DMS53 (cell line): ENCODE results near the gene NKAIN2.

Source experiments
- DNase-seq: peaks from one replicate; lab custom pipeline; 2025; lab: John Stamatoyannopoulos, UW

Gene NKAIN2

DNA sequence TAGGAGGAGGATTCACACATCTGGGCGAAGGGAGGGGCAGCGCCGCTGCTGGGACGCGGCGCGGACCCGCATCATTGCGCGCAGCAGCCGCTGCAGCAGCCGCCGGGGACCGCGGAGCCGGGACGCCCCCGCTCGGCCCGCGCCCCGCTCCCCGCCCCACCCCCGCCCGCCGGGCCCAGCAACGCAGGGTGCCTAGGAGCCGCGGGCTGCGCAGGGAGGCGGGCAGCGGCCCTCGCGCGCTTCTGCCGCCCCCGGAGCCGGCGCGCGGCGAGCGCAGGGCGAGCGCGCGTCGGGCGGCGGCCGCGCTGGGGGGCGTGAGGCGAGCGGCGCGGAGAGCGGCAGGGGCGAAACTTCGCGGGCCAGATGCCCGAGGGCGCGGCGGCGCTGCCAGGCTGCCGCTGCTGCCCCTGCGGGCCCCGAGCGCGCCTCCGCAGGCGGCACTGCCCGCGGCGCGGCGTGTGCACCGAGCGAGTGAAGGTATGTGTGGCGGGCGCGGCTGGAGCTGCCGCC is at the start of gene NKAIN2:
TSS of gene NKAIN2 (plus strand) at position 362 of the 510 bp plus-strand sequence.
- DNase-seq: peak; percentile 66

DNA sequence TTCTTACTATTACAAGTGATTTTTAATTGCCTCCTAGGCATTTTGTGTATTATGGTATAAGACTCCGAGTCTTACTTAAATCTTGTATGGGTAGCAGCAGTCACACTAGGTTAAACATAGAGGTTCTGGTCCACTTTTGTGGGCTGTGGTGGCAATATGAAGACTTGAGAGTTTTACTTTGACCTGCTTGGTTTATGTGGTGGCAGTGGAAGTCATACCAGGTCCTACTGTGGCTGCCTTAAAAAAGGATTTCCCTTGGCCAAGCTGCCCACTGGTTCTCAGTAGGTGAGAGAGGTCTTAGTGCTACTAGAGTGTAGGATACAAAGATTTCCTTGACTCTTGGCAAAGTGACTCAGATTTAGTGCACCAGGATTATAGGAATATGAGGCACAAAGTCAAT is 44.2 kb upstream of the NKAIN2 start:
- DNase-seq: no peak

DNA sequence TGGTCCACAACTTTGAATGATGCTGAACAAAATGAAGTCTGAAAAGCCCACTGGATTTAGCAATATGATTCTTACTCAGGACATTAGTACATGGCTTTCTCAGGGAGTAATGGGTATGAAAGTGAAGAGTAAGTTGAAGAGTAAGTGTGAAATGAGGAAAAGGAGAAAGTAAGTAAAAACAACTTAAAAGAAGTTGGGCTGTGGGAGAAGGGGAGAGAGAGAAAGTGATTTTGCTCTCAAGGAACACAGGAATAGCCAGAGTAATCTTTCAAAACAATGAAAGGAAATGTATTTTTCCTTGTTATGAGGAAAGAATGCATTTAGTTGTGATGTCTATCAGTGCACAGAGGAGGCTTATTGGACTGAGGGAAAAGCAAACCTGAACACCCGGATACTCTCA is 39.8 kb upstream of the NKAIN2 start:
- DNase-seq: no peak

DNA sequence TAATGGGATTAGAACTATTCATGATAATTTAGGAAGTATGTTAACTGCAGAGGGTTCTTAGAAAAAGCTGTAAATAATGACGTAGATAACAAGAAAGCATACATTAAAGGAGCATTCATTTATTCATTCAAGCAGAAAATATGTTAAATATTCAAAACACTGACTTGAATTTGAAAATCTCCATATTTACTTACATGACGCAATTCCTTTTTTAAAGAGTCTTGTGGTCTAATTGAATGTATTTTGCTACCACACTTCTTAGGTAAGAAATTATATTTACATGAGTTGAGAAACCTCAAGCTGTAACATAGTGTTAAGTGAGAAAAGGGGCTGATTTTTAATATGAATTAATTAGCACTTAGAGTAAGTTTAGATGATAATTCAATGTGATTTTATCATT is 38.9 kb upstream of the NKAIN2 start:
- no peak for DNase-seq

DNA sequence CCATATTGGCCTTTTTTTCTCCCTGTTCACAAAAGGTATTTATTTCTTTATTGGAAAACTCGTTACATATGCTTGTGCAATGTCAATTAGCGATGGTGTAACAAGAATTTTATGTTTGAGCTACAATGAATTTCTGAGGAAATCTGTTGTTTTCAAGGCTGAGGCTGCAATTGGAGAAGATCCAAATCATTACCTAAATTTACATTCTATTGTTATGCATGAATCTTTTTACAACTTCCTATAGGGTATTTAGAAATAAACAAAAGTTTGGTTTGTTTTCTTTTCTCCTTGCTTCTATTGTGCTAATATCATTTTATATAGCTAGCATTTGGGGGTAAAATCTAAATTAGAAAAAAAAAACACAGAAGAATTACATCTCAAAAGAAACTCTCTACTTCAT is 34.7 kb upstream of the NKAIN2 start:
- no peak for DNase-seq

DNA sequence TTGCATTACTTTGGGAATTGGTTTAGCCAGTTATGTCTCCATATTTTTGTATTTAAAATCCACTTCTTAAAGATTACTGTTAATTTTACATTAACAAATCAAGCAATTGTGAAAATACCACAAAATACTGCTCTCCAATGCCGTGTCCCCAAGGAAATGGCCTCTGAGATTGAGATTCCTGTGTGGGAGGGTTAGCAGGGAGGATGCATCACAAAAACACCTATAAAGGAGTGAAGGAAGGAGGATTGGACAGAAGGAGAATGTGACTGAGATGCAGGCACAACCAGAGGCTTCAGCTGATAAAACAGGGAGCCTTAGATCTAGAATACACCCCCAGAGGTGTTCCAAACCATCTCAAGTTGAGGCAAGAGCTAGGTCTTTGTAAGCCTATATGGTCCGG is 34.2 kb upstream of the NKAIN2 start:
- no peak for DNase-seq

DNA sequence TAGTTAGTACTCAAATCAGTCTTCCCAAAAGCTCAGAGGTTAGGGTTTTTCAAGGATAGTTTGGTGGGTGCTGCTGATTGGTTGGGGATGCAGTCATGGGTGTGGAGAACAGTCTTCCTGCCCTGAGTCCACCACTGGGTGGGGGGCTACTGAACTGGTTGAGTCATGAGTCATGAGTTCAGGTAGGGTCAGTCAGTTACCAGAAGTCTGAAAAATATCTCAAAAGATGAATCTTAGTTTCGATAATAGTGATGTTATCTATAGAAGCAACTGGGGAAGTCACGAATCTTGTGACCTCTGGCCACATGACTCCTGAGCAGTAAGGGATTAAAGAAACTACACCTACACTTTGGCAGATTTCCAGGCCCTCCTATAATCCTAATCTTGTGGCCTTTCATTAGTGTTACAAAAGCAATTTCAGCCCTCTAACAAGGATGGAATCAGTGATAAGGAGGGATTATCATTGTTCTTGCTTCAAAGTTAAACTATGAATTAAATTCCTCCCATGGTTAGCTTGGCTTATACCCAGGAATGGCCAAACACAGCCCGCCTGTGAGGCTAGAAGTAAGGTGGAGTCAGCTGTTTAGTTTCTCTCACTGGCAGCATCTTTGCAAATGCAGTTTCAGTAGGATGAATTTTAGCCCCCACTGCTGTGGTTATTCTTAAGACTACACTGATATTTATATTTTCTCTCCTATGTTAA is 33.3 kb upstream of the NKAIN2 start:
- DNase-seq: no peak

DNA sequence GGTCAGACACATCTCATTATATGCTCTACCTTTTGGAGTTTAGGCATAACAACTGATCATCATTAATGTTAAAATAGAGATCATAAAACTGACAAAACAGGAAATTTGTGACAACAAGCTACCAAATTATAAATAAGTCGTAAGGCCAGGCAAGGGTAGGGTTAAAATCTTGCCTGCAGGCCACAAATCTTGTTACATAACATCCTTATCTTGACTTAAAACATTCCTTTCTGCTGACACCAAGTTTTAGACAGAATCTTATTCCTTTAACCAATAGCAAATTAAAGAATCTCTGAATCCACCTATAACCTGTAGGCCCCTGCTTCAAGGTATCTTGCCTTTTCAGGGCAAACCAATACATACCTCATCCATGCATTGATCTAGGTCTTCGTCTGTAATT is 32.5 kb upstream of the NKAIN2 start:
- no peak for DNase-seq

DNA sequence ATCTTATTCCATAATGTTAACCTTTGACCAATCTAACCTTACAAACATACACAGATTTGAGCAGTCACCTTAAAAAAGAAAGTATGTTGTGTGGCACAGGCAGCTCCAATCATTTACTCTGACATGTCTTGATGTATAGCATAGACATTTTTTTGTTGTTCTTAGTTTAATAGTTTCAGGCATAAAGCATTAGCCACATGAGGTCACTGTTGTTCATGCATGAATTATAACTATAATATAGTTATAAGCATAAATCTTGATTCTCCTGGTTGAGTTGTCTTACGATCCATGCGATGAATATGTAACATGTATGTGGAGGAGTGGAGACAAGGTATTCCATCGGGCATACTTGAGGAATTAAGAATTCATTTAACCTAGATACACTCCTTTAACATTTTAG is 26.1 kb upstream of the NKAIN2 start:
- DNase-seq: peak; percentile 59

DNA sequence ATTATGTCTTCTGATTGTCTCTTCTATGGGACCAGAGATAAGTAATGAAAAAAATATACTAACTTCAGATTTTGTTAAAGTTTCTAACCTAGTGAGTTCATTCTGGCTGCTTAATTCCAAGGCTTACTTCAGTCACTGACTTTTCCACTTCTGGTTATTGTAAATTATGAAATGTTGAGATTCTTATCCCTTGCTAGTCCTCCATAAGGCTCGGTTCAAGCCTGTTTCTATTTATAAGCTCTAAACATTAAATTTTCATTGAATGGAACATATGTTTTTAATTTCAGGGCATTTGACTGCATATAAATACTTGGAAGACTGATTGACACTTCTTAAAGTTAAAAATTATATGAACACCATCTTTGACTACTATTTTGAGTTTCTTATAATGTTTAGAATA is 23.6 kb upstream of the NKAIN2 start:
- DNase-seq: no peak

DNA sequence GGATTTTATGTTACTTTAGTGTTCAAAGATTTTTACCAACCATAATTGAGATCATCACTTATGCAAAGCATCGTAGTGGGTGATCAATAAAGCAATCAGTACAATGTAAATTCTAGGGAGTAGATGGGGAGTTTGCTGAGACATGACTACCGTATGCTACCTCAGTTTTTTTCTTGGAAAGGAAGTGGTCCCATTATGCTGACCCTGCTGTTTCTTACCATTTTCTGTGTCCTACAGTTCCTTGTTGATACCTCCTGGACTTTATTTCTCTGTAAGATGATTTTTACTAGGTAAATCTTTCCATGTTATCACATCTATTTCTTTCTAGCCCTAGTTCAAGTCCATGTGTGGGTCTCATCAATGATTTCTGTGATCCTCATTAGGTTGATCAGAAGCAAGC is 19.3 kb upstream of the NKAIN2 start:
- DNase-seq: no peak

DNA sequence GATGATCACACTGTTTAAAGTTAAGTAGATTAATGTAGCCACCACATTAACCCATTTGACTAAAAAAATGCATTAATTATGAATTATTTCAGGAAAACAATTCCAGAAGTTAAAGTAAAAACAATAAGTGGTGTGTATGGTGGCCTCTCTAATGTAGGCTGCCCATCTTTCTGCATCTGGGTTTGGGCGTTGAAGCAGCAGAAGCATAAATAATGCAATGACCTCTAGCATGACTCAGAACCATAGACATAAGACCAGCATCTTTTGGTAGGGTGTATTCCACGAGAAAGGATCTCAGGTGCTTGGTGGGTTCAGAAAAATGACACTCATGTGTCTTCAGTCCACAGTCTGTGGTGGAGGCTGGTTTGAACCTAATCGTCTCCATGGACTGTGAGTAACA is 18.6 kb upstream of the NKAIN2 start:
- DNase-seq: no peak

DNA sequence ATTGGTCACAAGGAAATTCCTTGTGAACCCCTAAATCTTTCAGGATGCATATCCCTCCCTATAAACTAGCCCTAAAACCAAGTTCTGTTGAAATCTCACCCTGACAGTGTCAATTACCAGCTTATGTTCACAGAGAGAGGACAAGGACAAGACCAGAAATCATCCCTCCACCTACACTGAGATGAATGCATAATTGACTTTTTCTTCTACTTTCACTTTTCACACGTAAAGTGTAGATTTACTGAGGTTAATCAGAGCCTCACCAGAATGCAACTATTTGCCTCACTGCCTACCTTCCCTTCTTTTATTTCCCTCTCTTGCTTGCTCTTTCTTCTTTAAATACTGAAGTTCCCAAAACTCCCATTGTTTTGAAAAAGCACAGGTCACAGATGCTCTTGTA is 15.3 kb upstream of the NKAIN2 start:
- no peak for DNase-seq

DNA sequence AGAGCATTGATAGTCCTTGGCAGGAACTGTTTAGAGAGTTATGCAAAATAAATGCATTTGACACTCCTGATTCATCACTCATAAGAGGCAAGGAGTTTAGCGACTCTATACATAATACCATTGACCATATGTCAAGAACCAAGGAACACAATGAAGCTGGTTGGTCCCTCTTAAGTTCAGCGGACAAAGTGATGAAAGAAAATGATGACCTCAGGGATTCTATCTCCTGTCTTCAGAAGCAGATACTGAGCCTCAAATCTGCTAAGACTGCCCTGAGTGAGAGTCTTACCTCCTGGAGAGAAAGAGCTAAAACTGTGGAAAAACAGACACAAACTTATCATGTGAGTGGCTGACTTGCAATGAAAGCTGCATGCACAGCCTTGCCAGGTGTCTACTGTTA is 9.5 kb upstream of the NKAIN2 start:
- no peak for DNase-seq

DNA sequence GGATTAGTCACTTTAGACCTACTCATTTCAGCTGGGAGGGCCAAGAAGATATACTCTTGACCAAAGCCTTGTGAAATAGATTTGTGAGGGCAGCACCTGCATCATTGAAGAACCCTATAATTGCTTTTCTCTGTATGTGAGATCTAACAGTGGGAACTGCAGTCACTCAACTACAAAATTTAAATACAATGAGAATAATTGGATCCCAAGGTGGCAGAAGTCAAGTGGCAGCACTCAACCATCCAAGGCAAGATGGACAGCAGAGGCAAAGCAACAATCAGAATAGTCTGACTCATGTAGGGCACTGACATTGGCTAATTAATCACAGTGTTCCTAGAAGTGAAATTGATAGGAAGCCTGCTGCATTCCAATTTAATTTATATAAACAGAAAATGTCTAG is 8.9 kb upstream of the NKAIN2 start:
- DNase-seq: no peak

DNA sequence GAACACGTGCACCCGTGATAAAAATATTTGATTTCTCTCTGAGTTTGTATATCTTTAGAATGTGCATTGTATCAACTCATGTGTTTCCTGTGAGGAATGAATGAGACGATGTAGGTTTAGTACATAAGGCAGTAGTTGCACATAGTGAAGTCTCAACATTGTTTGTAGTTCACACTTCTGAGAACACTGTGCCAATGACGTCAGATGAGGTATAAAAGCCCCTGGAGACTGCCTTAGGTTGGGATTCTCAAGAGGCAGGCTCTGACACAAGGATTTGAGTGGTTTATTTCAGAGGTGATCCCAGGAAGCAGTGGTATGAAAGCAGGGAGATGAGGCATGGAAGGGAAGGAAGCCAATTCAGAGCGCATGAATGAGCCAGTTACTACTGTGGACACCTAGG is 2.6 kb upstream of the NKAIN2 start:
- DNase-seq: no peak

DNA sequence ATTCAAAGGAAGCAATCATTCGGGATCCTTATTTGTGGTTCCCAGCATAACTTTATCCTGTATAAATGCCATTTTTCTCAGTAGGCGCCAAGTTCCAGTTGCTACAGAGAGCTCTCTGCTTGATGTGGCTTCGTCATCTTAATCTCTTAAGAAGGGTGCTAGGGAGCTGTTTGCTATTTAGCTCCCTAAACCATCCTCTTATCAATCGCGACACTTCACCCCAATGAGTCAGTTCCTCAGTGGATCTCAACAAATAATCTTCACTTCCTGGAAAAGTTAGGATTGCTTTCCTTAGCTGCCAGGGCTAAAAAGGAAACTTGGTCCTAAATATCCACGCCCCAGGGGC is 1.3 kb upstream of the NKAIN2 start:
- peak; percentile 55 for DNase-seq

DNA sequence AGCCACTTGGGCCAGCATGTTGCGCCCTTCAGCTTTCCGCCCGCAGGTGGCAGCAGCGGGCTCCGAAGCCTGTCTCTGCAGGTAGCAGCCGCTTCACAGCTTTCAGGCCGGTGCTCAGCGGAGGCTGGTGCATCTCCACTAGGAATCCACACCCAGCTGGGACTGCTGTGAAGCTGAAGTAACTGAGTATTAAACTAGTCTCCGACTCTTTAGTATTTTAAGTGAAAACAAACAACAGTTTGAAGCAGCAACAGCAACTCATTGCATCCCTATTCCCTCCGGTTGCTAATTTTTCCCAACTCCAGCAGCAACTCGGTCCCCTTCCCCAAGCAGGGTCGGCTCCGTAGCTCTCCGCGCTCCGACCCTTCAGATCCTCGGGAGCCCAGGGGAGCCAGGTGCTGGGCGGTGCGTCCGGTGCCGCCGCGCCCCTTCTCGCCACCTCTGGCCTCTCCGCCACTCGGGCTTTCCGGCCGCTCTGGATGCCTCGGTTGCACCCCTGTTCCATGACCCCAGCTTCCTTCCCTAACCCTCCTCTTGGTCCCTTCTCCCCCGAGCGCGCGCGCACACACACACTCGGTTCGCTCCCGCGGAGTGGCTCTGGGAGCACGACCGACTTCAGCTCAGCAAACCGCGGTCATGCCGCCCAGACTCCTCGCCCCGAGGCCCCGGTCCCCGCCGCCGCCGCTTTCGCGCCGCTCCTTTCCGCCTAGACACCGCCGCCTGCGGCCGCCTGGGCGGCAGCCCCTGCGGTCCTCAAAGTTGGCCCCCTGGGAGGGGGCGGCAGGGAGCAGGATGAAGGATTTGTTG is 765 bp upstream of the NKAIN2 start:
- DNase-seq: peak; percentile 94

DNA sequence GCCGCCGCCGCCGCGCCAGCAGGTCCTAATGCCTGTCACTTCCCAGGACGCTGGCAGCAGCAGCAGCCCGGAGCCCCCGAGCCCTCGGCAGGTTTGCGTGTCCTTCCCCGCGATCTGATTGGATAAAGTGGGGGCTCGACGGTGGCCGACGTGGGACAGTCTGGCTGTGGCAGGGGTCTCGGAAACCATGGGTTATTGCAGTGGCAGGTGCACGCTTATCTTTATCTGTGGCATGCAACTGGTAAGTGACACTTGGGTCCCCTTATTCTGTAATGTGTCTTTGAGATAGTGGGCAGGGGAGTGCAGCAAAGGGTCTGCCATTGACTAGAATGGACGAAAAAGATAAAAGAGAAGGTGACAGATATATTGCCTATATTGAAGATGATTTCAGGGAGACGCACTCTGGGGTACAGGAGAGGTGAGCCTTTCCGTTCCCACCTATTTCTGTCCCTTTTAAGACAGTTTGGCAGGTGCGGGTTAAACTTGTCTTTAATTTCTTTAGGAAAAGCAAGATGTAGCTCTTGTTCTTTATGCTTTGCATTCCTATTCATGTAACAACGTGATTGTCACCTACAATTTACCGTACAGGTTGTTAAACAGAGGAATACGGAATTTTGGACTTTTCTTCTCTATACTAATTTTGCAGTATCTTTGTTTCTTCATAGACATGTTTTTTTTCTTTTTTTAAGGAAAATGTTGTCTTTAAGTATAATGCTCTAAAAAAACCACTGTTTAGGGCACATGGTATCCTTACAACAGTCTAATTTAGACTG is 535 bp downstream of the NKAIN2 start:
- peak; percentile 77 for DNase-seq

DNA sequence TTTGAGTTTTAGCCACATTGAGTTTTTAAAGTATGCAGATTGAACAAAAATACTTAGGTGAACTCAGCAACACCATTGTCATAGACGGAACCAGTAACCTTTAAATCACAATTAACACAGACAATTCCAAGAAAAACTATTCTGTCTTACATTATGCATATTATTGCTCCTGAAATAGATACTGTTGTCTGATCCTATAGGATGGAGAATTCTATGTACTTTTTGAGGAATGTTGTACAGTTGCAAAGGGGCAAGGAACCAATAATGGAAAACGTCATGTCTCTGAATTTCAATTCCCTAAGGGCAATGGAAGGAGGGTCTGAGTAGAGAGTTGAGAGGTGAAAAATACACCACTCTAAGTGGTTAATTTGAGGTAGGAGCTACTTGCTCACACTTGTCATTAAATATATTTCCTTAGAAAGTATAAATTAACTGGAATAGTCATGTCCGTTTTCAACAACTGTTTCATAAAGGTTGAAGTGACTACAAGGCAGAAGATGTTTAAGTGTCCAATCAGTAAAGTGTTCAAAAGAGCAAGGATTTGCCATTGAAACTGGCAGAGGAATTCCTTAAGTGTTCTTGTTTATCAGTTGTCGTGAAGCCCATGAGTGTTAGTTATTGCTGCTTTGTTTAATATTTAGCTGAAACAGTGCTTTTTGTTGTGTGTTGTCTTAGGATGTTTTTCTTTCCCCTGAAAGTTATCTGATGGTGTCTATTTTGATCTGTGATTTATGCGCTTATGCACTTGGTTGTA is 1.3 kb downstream of the NKAIN2 start:
- DNase-seq: peak; percentile 30

DNA sequence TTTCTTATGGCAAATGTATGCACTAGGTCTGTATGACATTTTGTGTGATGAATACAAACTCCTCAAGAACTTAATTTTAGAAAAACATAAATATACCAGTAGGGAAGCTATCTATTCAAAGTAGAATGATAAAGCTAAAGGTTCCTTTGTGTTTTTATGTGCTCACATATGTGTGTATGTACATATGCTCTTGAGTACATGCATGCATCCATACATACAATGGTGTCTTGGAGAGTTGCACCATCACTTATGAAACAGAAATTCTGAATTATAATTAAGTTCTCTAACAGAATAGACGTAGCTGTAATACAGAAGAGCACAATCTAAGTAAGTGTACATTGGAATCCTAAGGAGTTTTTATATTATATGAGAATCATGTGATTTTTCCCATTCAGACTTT is 2.3 kb downstream of the NKAIN2 start:
- DNase-seq: no peak

DNA sequence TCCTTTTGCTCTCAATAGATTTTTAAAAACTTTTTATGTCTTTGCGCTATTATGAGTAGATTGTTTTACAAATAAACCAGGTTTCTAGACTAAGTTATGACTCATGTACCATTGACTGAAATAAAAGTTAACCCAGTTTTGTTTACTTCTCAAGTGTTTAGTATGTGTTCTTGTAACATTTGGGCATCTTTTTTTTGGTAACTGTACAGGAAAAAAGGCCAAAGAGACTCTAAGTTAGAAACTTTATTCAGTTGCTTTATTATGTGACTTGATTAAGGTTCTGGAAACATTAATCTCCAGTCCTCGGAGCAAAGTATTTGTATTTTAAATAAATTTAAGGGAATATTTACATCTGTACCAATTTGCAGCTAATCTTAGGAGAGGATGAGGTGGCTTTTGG is 2.9 kb downstream of the NKAIN2 start:
- peak; percentile 3 for DNase-seq
